GM12891 (cell line): ENCODE data around the gene RAC3.

Source experiments
- PAX5 ChIP-seq: IDR thresholded peaks from 2 replicates; pipeline ENCODE4 v1.6.1; 2011; ENCODE audit warnings: low read length, moderate library complexity, mild to moderate bottlenecking; ENCODE audit not compliant: insufficient read depth, severe bottlenecking
- POLR2A ChIP-seq: IDR thresholded peaks from 2 replicates; pipeline ENCODE4 v1.6.1; 2011; ENCODE audit warnings: low read depth, low read length, control low read depth
- POLR2AphosphoS5 ChIP-seq: IDR thresholded peaks from 2 replicates; pipeline ENCODE4 v1.6.1; 2011; ENCODE audit warnings: low read depth, low read length, control low read depth
- SPI1 ChIP-seq: IDR thresholded peaks from 2 replicates; pipeline ENCODE4 v1.6.1; 2011; ENCODE audit warnings: low read depth, low read length, control low read depth
- TAF1 ChIP-seq: IDR thresholded peaks from 2 replicates; pipeline ENCODE4 v1.6.1; 2011; ENCODE audit warnings: low read depth, low read length, control low read depth

DNA sequence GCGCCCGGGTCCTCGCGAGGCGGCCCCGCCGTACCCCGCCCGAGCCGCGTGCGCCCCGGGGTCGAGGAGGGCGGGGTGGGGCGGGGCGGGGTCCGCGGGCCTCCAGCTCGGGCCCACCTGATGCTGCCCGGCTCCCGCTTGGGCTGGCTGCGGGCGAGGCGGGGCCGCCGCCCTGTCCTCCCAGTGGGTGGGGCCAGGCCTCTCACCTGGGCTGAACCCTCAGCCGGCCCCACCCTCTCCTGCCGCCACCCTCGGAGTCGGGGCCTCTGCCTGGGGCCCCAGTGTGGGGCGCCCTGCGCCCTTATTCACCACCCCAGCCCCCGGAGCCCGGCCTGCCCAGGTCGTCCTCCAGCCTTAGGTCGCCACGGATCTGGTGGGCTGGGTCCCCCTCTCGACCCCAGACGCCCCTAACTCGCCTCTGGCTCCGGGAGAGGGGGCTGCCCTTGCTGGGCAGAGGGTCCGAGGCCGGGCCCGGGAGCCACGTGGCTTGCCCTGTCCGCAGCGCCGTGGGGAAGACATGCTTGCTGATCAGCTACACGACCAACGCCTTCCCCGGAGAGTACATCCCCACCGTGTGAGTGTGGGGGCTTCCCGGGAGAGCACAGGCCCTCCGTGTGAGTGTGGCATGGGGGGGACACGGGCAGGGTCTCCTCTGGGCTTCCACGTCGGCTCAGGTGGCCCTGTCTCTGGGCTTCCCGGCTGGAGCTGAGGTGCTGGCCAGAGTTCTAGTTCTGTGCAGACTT lies 578 bp downstream of the RAC3 start:
- no peak for TF ChIP-seq SPI1
- no peak for TF ChIP-seq TAF1
- no peak for TF ChIP-seq POLR2A
- no peak for TF ChIP-seq POLR2AphosphoS5
- TF ChIP-seq PAX5, result no peak
